Mononuclear cell (primary cell): ENCODE data around the gene PLOD2. TPM values are rescaled to one million over a fixed set of nuclear protein-coding genes. Genes with fewer than 3 reads are reported as not detected.

ENCODE experiments used
- H3K27me3 ChIP-seq: 2 replicates; pipeline ENCODE4 v1.6.0; 2011; ENCODE audit warnings: low read length, control low read depth; ENCODE audit not compliant: insufficient read depth
- H3K4me1 ChIP-seq: 2 replicates; pipeline ENCODE4 v1.5.1; 2011; ENCODE audit warnings: mild to moderate bottlenecking, low read length, control low read depth; ENCODE audit not compliant: insufficient read depth
- H3K4me3 ChIP-seq: 2 replicates; pipeline ENCODE4 v1.5.1; 2011; ENCODE audit warnings: mild to moderate bottlenecking, low read length, moderate library complexity
- H3K9me3 ChIP-seq: 2 replicates; pipeline ENCODE4 v1.5.1; 2011; ENCODE audit warnings: low read depth, mild to moderate bottlenecking, control low read depth, low read length
- total RNA-seq: library from RNA; depleted of rRNA; stranded (reverse); fragments of >200 nt; gene quantifications from one replicate; pipeline ENCODE4 v1.2.3, GENCODE V29; 2012

Gene PLOD2
- total RNA-seq, 1 donor = 1.8 TPM

DNA sequence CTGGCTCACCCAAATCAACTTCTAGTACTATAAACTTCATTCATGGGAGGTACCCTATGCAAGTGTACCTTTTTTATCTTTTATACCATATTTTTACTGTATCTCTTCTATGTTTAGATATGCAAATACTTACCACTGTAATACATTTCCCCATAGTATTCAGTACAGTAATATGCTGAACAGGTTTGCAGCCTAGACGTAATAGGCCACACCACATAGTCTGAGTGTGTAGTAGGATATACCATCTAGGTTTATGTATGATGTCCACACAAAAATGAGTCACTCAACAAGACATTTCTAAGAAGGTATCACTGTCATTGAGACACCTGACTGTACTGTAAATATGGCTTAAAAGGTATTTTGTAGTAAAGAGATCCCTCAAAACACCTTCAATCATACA is 124.7 kb downstream of the PLOD2 start:
- no peaks in the 10 kb centered on the region for H3K27me3 ChIP-seq
- no peaks in the 10 kb centered on the region for H3K9me3 ChIP-seq
- no peaks in the 10 kb centered on the region for H3K4me1 ChIP-seq

DNA sequence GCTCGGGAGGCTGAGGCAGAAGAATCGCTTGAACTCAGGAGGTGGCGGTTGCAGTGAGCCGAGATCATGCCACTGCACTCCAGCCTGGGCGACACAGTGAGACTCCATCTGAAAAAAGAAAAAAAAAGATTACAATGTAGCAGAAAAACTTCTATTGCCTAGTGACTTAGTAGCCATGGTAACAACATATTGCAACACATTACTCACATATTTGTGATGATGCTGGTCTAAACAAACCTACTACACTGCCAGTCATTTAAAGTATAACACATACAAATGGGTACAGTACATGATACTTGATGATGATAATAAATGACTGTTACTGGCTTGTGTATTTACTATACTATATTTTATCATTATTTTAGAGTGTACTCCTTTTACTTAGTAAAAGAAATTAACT is 125.6 kb downstream of the PLOD2 start:
- Histone ChIP-seq H3K27me3 (no peaks in the 10 kb centered on the region), H3K9me3 (no peaks in the 10 kb centered on the region), H3K4me1 (no peaks in the 10 kb centered on the region), H3K4me3 (no peak overlapping the region)

More for the DNA sequence above, 124.7 kb downstream of the PLOD2 start:
- no peak overlapping the region for H3K4me3 ChIP-seq

- Histone ChIP-seq H3K4me3 (no peak overlapping the region), H3K9me3 (no peaks in the 10 kb centered on the region), H3K4me1 (no peaks in the 10 kb centered on the region), H3K27me3 (no peaks in the 10 kb centered on the region)
Observed at GRCh38 chr3:146033950-146034349, 127.0 kb downstream of the PLOD2 start.

DNA sequence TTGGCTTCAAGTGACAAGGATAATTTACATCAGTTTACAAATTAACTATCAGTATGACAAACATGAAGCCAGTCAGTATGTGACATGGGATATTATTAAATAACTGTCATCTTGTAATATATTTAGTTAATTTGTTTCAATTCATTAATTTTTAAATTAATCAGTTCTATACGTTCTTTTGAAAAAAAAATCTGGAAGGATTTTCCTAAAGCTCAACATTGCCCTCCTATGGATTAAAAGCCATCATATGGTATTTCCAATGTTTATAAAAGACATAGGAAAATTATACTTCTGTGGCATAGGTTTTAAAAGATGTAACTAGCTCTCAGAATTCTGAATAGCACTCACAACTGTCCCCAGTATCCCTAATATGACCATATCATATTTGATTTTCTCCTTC is 134.4 kb downstream of the PLOD2 start:
- Histone ChIP-seq H3K9me3 (no peaks in the 10 kb centered on the region), H3K27me3 (no peaks in the 10 kb centered on the region), H3K4me1 (no peaks in the 10 kb centered on the region), H3K4me3 (no peak overlapping the region)

DNA sequence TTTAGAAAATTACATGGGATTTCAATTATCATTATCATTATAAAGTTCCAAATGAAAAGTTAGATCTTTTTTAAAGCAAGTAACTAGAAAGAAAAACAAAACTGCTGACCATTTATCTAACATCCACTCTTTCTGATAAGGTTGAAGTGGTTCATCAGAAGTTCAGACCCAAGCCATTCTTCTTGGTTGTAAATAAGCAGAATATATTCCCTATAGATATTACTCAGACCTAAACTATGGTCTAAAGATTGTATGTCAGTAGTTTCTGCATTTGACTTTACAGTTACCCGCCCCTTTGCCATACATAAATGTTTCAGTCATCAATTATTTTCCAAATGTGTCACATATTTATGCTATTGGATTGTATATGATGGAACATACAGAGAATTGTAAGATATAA is 136.7 kb downstream of the PLOD2 start:
- no peaks in the 10 kb centered on the region for H3K9me3 ChIP-seq
- no peaks in the 10 kb centered on the region for H3K4me1 ChIP-seq
- H3K27me3 ChIP-seq = no peaks in the 10 kb centered on the region
- no peak overlapping the region for H3K4me3 ChIP-seq

GRCh38 chr3:146020969-146021368 is 140.0 kb downstream of the PLOD2 start:
- Histone ChIP-seq H3K4me1 (no peaks in the 10 kb centered on the region), H3K9me3 (no peaks in the 10 kb centered on the region), H3K4me3 (no peak overlapping the region), H3K27me3 (no peaks in the 10 kb centered on the region)

- Histone ChIP-seq H3K27me3 (no peaks in the 10 kb centered on the region), H3K4me1 (no peaks in the 10 kb centered on the region), H3K4me3 (no peak overlapping the region), H3K9me3 (no peaks in the 10 kb centered on the region)
Observed at GRCh38 chr3:146019508-146019907, 141.5 kb downstream of the PLOD2 start.

Other genes with a start within 250 kb of the PLOD2 start
- 0.10 TPM for gene PLSCR4, start 89.9 kb upstream of the PLOD2 start, total RNA-seq